NCI-H128 (cell line): ENCODE results near the gene GNAI3.

ENCODE experiments used
- DNase-seq: peaks from one replicate; lab custom pipeline; 2025; ENCODE audit not compliant: unreplicated experiment; lab: John Stamatoyannopoulos, UW

The GNAI3 gene

DNA sequence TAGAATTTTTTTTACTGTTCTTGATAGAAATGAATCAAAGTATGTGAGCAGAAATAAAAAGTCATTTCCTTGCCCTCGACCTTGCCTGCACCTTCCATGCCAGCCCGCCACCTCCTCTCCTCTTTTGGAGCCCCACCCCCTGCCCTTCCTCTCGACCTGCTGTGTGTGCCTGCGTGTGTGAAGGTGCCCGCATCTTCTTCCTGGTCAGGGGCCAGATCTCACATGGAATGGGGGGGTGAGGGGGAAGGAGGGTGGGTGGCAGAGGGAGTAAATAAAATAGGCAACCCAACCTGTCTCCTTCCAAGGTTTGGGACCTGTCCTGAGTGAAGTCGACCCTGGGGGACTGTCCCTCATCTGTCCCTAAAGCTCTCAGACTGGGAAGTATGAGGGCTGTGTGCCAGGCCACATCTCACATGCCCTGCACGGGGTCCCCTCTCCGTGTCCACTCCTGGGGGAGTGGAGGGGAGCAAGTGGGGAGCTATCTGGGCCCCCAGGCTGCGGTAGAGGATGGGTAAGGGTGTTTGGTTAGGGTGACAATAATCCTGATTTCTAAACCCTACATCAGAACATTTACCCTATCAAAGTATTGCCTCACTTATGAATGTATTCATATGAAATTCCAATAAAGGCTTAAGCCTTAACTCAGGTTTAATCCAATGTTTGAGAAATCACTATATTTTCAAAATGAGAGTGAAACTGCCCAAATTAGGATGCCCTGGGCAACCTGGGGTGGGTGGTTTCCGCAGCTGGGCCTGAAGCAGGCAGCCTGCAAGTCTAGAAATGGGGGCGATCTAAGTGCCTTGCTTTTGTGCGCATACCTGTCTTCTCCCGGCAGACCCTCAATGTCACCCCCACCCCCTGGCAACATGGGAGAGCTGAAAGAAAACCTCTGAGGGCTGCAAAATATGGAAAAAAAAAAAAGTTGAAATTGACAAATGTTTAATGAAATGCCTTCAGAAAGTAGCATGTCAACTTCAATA is 86.6 kb downstream of the GNAI3 start:
- no peak for DNase-seq

GRCh38 chr1:109635862-109636200 is 87.4 kb downstream of the GNAI3 start:
- DNase-seq = no peak

DNA sequence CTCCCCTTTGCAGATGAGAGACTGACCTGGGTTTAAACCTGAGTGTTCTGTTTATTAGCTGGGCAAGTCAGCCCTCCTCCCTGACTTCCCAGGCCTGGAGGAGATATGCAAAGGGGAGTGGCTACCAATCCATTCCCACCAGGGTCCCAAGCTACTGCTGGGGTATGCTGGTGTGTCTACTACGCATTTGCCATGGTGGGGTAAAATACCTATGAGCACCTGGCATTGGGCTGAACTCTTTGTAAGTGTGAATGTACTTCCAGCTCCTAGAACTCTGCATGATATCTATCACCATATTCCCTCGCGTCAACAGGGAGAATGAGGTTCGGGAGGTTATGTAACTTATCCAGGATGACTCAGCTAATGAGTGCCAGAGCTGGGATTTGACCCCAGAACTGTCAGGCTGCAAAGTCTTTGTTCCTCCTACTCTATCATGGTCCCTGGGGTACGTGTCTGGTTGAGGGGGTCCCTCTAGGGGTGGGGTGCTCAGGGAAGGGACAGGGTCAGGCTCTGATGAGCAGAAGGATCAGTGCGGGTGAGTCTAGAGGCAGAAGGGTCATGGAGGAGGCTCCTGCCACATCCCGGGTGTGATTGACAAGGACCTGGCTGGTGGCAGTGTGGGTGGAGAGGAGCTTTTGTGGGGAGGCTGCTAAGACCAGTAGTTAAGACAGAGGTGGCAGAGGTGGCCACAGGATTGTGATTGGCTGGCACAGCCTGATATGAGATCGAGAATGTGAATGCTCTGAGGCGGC is 88.0 kb downstream of the GNAI3 start:
- no peak for DNase-seq

DNA sequence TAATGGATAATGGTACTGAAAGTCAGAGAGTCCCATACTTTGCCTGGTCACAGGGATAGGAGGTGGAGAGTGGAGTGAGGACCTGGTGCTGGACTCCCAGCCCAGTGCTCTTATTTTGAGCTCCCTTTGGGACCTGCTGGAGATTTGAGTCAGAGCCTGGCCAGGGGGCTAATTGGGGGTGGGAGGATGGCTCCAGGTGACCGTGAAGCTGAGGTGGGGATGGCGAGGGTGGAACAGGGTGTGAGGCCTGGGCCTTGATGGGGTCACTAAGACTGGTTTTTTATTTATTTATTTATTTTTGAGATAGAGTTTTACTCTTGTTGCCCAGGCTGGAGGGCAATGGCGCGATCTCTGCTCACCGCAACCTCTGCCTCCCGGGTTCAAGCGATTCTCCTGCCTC is 89.0 kb downstream of the GNAI3 start:
- no peak for DNase-seq

DNA sequence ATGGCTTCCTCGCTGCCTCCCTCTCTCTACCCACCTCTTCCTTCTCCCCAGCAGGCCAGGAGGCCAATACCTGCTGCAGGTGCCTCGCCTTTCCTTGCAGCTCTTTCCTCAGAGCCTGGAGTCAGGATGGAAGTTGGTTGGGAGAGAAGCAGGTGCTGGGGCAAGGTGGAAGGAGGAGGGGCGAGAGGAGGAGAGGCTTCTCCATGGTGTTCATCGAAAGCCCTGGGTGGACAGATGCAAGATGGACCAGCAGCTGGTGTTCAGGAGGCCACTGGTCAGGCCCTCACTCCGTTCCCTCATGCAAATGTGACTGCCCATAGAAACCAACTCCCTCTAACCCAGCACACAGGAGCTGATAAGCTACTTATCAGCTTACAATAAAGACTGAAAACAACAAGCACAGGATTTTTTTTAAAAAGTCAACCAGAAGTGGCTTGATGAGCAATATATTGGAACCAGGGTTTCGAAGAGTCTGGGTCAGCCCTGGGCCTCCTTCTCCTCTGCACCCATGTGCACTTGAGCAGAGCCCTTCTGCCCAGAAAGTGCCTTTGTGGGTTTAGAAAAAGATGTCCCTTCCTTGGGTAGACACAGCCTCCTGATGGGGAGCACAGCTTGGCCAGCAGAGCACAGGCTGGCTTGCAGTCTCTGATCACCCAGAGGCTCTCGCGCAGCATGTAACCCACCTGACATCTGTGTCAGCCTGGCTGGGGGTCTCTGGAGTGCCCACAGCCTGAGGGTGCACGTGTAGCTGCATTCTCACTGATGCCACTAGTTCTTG is 90.8 kb downstream of the GNAI3 start:
- DNase-seq = no peak

DNA sequence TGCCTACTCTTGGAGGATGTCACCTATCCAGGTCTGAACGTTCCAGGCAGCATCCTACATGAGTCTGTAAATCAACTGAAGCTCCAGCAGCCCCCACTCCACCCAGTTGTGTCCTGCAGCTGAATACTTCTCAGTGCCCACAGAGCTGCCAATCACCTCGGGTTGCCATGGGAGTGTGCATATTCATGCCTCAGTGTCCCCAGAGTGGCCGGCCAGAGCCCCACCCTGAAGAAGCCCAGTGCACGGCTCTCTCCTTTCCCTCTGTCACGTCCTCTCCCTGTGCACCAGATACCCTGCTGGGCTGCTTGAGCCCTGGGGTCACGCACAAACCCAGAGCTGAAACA is 91.4 kb downstream of the GNAI3 start:
- no peak for DNase-seq

DNA sequence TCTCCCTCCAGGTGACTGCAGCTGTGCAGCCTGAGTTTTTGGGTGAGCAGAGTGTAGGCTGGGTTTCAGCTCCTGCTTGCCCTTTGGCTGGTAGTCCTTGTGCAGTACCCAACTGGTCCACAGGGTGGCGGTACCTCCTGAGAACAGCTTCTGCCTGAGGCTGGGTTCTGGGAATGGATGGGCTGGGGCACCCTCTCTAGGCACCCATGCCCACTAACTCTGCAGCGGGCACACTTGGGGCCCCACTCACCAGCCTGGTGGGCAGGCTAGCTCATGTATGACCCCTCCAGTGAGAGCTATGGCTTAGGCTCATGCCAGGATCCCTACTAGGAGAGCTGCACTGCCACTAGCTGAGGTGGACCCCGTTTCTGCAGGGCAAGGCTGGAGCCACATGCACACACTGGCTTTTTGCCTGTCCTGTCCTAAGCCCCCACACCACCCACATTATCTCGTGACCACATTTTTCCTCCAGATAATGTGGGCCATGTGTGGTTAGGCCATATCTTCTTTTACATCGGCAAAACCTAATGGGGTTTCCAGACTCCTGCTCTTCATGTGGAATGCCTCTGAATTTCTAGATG is 92.0 kb downstream of the GNAI3 start:
- DNase-seq = peak; percentile 42

- DNase-seq = no peak
Measured at GRCh38 chr1:109641078-109641740, 92.8 kb downstream of the GNAI3 start.

- DNase-seq = no peak
Measured at GRCh38 chr1:109641861-109642260, 93.4 kb downstream of the GNAI3 start.

GRCh38 chr1:109642626-109643025 is 94.2 kb downstream of the GNAI3 start:
- DNase-seq = no peak

GRCh38 chr1:109643385-109644230 is 95.2 kb downstream of the GNAI3 start:
- DNase-seq = no peak

DNA sequence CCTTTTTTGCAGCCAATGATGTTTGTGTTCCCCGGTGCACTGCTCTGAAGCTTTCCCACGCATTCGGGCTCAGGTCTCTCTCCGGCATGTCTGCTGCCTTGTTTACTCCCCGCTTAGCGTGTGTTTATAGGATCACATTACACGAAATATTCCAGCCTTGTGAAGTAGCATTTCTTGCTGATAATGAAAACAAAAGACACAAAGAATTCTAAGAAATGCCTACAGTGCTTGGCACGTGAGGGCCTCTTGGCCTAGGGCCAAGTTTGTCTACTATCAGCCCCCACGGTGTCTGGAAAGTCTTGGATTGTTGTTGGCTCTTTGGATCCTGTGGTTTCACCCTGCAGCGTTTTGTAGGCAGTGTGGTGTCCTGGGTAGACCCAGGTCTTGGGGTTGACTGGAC is 96.3 kb downstream of the GNAI3 start:
- DNase-seq = no peak

GRCh38 chr1:109649491-109649914 is 101.1 kb downstream of the GNAI3 start:
- DNase-seq = no peak

GRCh38 chr1:109650609-109651008 is 102.2 kb downstream of the GNAI3 start:
- DNase-seq = no peak

GRCh38 chr1:109652402-109652801 is 104.0 kb downstream of the GNAI3 start:
- no peak for DNase-seq

DNA sequence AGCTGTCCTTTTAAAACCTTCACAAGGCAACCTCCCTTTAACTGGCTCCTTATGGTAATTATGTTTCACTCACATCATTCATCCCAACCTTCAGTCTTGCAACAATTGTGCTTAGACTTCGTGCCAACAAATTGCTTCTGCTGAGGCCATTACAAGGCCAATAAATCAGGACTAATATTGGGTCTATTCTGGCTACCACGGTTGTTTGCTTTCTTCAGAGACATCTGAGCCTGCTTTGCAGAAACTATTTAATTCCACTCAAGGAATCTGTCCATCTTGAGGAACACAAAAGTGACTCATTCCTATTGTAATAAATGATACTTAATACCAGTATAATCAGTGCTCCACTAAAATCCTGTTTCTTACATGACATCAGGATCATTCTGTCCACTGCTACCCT is 104.9 kb downstream of the GNAI3 start:
- no peak for DNase-seq

GRCh38 chr1:109654519-109654918 is 106.1 kb downstream of the GNAI3 start:
- no peak for DNase-seq

GRCh38 chr1:109655615-109656519 is 107.5 kb downstream of the GNAI3 start, which contains the start of gene GSTM4:
Gene GSTM4, plus strand, starts transcription at chr1:109656099. Its CDS starts 291 bp downstream, at chr1:109656390.
- DNase-seq = no peak

- DNase-seq = no peak
Measured at GRCh38 chr1:109657395-109657794, 109.0 kb downstream of the GNAI3 start.
